Measurements from ENCODE around the gene ACOT2.
"Not testable (repeated sequence)": the region's sequence is repeated elsewhere in the genome, so short reads cannot be mapped to it uniquely, and the experiment has no call there.

- TF ChIP-seq CTCF, POLR2A (IDR thresholded peaks at IDR 0.05): not testable (repeated sequence)
These were observed 39.7 kb upstream of the ACOT2 start for GRCh38 chr14:73529356-73529755.

Measured in testis (tissue), 2 donors.